Caco-2 (cell line): ENCODE results near the gene ERP29. TPM values are rescaled to one million over a fixed set of nuclear protein-coding genes. Genes with fewer than 3 reads are reported as not detected.
A peak's percentile ranks its signal among the peaks of the same experiment; 100 is the strongest.

Source experiments
- BruUV-seq: library from RNA; stranded (reverse); fragments of 400-500 nt; replicated peaks from 2 replicates; lab custom pipeline; 2021; lab: Mats Ljungman, UMichigan
- CTCF ChIA-PET: fragments of 300-600 bp; sonication (Branson Sonifier 250); formaldehyde crosslinking; loops from one replicate; lab custom pipeline; 2022; ENCODE audit warnings: antibody characterized with exemption; lab: Charles Lee
- POLR2A ChIA-PET: fragments of 300-600 bp; sonication (Branson Sonifier 250); formaldehyde crosslinking; loops from one replicate; lab custom pipeline; 2022; ENCODE audit warnings: antibody characterized with exemption; lab: Charles Lee
- DNase-seq, 2 experiments: peaks; one replicate each; pipeline versions ENCODE4 v3.0.0 to v3.0.0-alpha.2; 2020 to 2022
- H3K27me3 ChIP-seq: replicated peaks from 2 replicates; pipeline ENCODE4 v1.6.0; 2011; ENCODE audit warnings: low read length; ENCODE audit not compliant: control insufficient read depth, insufficient read depth
- H3K36me3 ChIP-seq: 2 replicates; pipeline ENCODE4 v1.5.1; 2011; ENCODE audit warnings: low read length; ENCODE audit not compliant: control insufficient read depth, insufficient read depth
- H3K4me1 ChIP-seq: fragments of 250-450 bp; sonication (Bioruptor Pico); 2 replicates; pipeline ENCODE4 v1.5.1; 2020; ENCODE audit warnings: mild to moderate bottlenecking
- H3K4me3 ChIP-seq: 2 replicates; pipeline ENCODE4 v1.5.1; 2011; ENCODE audit warnings: low read depth, mild to moderate bottlenecking, control low read depth, low read length
- H3K9me3 ChIP-seq: fragments of 250-450 bp; sonication (Bioruptor Pico); 2 replicates; pipeline ENCODE4 v1.5.1; 2020; ENCODE audit warnings: mild to moderate bottlenecking, moderate library complexity
- H3K27ac Mint-ChIP-seq: one replicate; pipeline ENCODE4 v1.8.0; 2022; ENCODE audit warnings: mixed read lengths; ENCODE audit not compliant: unreplicated experiment
- H3K27me3 Mint-ChIP-seq: one replicate; pipeline ENCODE4 v1.8.0; 2022; ENCODE audit warnings: mixed read lengths; ENCODE audit not compliant: insufficient read depth, unreplicated experiment
- H3K36me3 Mint-ChIP-seq: one replicate; pipeline ENCODE4 v1.8.0; 2022; ENCODE audit warnings: mild to moderate bottlenecking, mixed read lengths; ENCODE audit not compliant: insufficient read depth, unreplicated experiment
- H3K4me1 Mint-ChIP-seq: one replicate; pipeline ENCODE4 v1.8.0; 2022; ENCODE audit warnings: low read depth, mixed read lengths; ENCODE audit not compliant: unreplicated experiment
- H3K4me3 Mint-ChIP-seq: one replicate; pipeline ENCODE4 v1.8.0; 2022; ENCODE audit warnings: mild to moderate bottlenecking, moderate library complexity, mixed read lengths; ENCODE audit not compliant: unreplicated experiment
- H3K9me3 Mint-ChIP-seq: one replicate; pipeline ENCODE4 v1.8.0; 2022; ENCODE audit warnings: mixed read lengths; ENCODE audit not compliant: unreplicated experiment
- intact Hi-C: fragments of 100-400 bp; cut with micrococcal nuclease; formaldehyde crosslinking; loops from one replicate; pipeline ENCODE4 v1.10.0; 2022; ENCODE audit not compliant: unreplicated experiment
- total RNA-seq: library from RNA; stranded (reverse); gene quantifications from 2 replicates; pipeline ENCODE4 v1.2.3, GENCODE V29; 2022
- TF ChIP-seq, protein P1 (sequence below), 2 experiments: fragments of 200-600 bp in 1 of 2; IDR thresholded peaks; 1 replicate in 1 of 2; 2 replicates in 1 of 2; pipeline versions ENCODE4 v1.5.1 to v1.8.0; 2011 to 2022; ENCODE audit warnings: antibody characterized with exemption in 1 of 2, control low read depth in 1 of 2, inconsistent platforms in 1 of 2, low read depth in 1 of 2, low read length in 1 of 2, mild to moderate bottlenecking in 1 of 2, moderate library complexity in 1 of 2; ENCODE audit not compliant: insufficient read depth in 1 of 2, severe bottlenecking in 1 of 2, unreplicated experiment in 1 of 2

ERP29 gene
- total RNA-seq, 1 experiment from 2014 or later = 231 TPM

DNA sequence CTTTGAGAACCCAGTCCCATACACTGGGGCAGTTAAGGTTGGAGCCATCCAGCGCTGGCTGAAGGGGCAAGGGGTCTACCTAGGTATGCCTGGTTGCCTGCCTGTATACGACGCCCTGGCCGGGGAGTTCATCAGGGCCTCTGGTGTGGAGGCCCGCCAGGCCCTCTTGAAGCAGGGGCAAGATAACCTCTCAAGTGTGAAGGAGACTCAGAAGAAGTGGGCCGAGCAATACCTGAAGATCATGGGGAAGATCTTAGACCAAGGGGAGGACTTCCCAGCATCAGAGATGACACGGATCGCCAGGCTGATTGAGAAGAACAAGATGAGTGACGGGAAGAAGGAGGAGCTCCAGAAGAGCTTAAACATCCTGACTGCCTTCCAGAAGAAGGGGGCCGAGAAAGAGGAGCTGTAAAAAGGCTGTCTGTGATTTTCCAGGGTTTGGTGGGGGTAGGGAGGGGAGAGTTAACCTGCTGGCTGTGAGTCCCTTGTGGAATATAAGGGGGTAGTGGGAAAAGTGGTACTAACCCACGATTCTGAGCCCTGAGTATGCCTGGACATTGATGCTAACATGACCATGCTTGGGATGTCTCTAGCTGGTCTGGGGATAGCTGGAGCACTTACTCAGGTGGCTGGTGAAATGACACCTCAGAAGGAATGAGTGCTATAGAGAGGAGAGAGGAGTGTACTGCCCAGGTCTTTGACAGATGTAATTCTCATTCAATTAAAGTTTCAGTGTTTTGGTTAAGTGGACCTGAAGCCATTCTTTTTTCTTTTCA is 9.2 kb downstream of the ERP29 start:
- Mint-ChIP-seq H3K4me3 (no peak overlapping the region), H3K27me3 (no peaks in the 10 kb centered on the region), H3K9me3 (no peaks in the 10 kb centered on the region), H3K4me1 (peaks cover under 1% of the 10 kb centered on the region), H3K27ac (peak overlapping the region; percentile 7), H3K36me3 (peaks cover 91% of the 10 kb centered on the region)
- no peak for DNase-seq
- intact Hi-C loops = no loop called here
- no peaks in the 10 kb centered on the region for H3K4me1 ChIP-seq
- TF ChIP-seq, protein P1, sequence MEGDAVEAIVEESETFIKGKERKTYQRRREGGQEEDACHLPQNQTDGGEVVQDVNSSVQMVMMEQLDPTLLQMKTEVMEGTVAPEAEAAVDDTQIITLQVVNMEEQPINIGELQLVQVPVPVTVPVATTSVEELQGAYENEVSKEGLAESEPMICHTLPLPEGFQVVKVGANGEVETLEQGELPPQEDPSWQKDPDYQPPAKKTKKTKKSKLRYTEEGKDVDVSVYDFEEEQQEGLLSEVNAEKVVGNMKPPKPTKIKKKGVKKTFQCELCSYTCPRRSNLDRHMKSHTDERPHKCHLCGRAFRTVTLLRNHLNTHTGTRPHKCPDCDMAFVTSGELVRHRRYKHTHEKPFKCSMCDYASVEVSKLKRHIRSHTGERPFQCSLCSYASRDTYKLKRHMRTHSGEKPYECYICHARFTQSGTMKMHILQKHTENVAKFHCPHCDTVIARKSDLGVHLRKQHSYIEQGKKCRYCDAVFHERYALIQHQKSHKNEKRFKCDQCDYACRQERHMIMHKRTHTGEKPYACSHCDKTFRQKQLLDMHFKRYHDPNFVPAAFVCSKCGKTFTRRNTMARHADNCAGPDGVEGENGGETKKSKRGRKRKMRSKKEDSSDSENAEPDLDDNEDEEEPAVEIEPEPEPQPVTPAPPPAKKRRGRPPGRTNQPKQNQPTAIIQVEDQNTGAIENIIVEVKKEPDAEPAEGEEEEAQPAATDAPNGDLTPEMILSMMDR (IDR thresholded peaks at IDR 0.05; ENCODE audit: insufficient read depth in 1 of 2, low read depth in 1 of 2, low read length in 1 of 2, severe bottlenecking in 1 of 2, unreplicated experiment in 1 of 2) = no peak
- BruUV-seq = TSS peak; percentile 97
- no peaks in the 10 kb centered on the region for H3K9me3 ChIP-seq
- H3K27me3 ChIP-seq = no peaks in the 10 kb centered on the region
- ChIA-PET POLR2A (interaction anchor here (0.6 to 2.2 kb wide), 2 partner anchors 9 to 87 kb away, joined by 3 to 8 read pairs; partner anchors contain the start of genes ERP29 and TMEM116), CTCF (interaction anchor here (0.6 kb wide), 1 partner anchor 77 kb away, joined by 3 read pairs; no protein-coding TSS in a partner anchor)
- H3K36me3 ChIP-seq = no peaks in the 10 kb centered on the region; the same call in none of the 2 replicates
- H3K4me3 ChIP-seq = no peak overlapping the region

DNA sequence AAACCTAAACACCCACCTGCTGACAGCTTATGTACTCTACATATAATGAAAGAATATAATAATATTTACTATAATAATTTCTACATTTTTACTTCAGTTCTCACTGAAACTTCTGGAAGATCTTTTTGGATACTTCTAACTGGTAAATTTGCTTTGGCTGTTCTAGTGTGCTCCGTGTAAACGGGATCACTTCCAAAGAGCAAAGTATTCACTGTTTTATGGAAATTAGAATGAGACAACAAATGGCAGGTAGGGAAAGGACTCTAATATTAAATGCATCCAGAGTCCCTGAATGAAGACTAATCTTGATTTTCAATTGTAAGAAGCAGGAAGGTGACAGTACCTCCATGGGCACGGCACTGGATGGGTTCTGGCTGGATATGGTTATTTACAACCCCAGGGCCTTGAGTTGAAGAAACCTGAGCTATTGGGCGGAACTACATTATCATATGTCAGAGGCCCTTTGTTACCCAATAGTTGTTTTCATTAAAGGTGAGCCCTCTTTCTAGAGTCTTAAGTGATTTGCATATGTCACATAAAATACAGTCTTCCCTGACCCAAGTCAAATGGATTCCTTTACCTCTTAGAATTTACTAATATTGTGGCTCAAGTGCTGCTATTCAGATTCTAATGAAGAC is 10.7 kb downstream of the ERP29 start:
- Mint-ChIP-seq H3K27me3 (no peaks in the 10 kb centered on the region), H3K27ac (no peak overlapping the region), H3K4me3 (no peak overlapping the region), H3K4me1 (no peaks in the 10 kb centered on the region), H3K9me3 (no peaks in the 10 kb centered on the region), H3K36me3 (peaks cover 82% of the 10 kb centered on the region)
- TF ChIP-seq, protein P1 (IDR thresholded peaks at IDR 0.05; ENCODE audit: insufficient read depth in 1 of 2, low read depth in 1 of 2, low read length in 1 of 2, severe bottlenecking in 1 of 2, unreplicated experiment in 1 of 2) = no peak
- H3K9me3 ChIP-seq = no peaks in the 10 kb centered on the region
- POLR2A ChIA-PET = interaction anchor here (2.2 kb wide), 1 partner anchor 11 kb away, joined by 8 read pairs; the partner anchor contains the start of genes ERP29 and TMEM116
- no peaks in the 10 kb centered on the region for H3K27me3 ChIP-seq
- CTCF ChIA-PET = interaction anchor here (0.6 to 1.2 kb wide), 3 partner anchors 10 to 85 kb away, joined by 3 to 6 read pairs (median 3); partner anchors contain the start of gene TMEM116
- H3K4me1 ChIP-seq = no peaks in the 10 kb centered on the region
- peaks cover 1% of the 10 kb centered on the region for H3K36me3 ChIP-seq
- no TSS peak for BruUV-seq
- H3K4me3 ChIP-seq = no peak overlapping the region
- intact Hi-C loops = no loop called here
- no peak for DNase-seq

DNA sequence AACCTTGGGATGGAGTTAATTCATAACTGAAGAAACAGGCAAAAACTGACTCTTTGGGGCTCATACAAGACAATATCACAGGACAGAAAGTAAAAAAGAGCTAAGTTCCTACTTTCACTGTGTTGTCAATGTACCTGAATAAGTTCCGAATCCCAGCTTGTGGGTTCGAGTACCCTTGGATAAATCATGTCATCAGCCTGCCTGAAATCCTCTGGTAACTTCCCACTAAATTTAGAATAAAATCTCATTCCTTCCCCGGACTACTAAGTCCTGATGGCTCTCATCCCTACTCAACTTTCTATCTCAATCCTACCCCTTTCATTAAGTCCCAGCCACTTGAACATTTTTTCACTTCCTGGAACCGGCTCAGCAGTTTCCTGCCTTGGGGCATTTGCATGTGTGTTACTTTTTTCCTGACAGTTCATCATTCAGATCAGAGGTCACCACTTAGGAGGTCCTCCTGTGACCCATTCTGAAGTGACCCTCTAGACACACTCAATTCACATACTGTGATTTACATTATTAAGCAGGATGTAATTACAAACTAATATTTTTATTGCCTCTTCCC is 12.7 kb downstream of the ERP29 start:
- Histone ChIP-seq H3K9me3 (no peaks in the 10 kb centered on the region), H3K4me3 (no peak overlapping the region), H3K27me3 (no peaks in the 10 kb centered on the region), H3K36me3 (peaks cover 1% of the 10 kb centered on the region), H3K4me1 (no peaks in the 10 kb centered on the region)
- Mint-ChIP-seq H3K4me1 (no peaks in the 10 kb centered on the region), H3K4me3 (no peak overlapping the region), H3K36me3 (peaks cover 82% of the 10 kb centered on the region), H3K27ac (no peak overlapping the region), H3K9me3 (no peaks in the 10 kb centered on the region), H3K27me3 (no peaks in the 10 kb centered on the region)
- DNase-seq = no peak
- POLR2A ChIA-PET = interaction anchor here (1.0 kb wide), 1 partner anchor 13 kb away, joined by 5 read pairs; the partner anchor contains the start of genes ERP29 and TMEM116
- TF ChIP-seq, protein P1 (IDR thresholded peaks at IDR 0.05; ENCODE audit: insufficient read depth in 1 of 2, low read depth in 1 of 2, low read length in 1 of 2, severe bottlenecking in 1 of 2, unreplicated experiment in 1 of 2) = no peak
- BruUV-seq = no TSS peak
- intact Hi-C loops = no loop called here
- CTCF ChIA-PET = no interaction called here
